HEK293 (cell line): ENCODE measurements around the gene PLCD4.

Experiments
- CTCF ChIA-PET: fragments of 350-600 bp; formaldehyde crosslinking; extraction: SDS; loops from one replicate; lab custom pipeline; 2021; ENCODE audit warnings: antibody characterized with exemption; lab: Yijun Ruan, JAX
- POLR2A ChIA-PET: fragments of 300-600 bp; formaldehyde crosslinking; extraction: SDS; loops from one replicate; lab custom pipeline; 2020; ENCODE audit warnings: antibody characterized with exemption, inconsistent platforms; lab: Yijun Ruan, JAX
- H3K27ac ChIP-seq: fragments of 200-500 bp; sonication (Bioruptor generic); 2 replicates; pipeline ENCODE4 v1.5.1; 2014; ENCODE audit warnings: low read depth, low read length, control low read depth, inconsistent platforms; ENCODE audit errors: extremely low read depth
- H3K36me3 ChIP-seq, 2 experiments: fragments of 200-500 bp in 1 of 2; sonication (Bioruptor generic) in 1 of 2; 1 replicate in 1 of 2; 2 replicates in 1 of 2; pipeline ENCODE4 v1.5.1; 2014 to 2017; ENCODE audit warnings: inconsistent platforms in 2 of 2, low read length in 2 of 2; ENCODE audit not compliant: control insufficient read depth in 2 of 2, insufficient read depth in 1 of 2
- H3K4me1 ChIP-seq: fragments of 200-500 bp; sonication (Bioruptor generic); 2 replicates; pipeline ENCODE4 v1.5.1; 2014; ENCODE audit warnings: mild to moderate bottlenecking, low read length, inconsistent platforms; ENCODE audit not compliant: control insufficient read depth, insufficient read depth
- H3K4me3 ChIP-seq: 2 replicates; pipeline ENCODE4 v1.5.1; 2011; ENCODE audit warnings: low read depth, mild to moderate bottlenecking, control low read depth, low read length, moderate library complexity
- H3K9me3 ChIP-seq: fragments of 200-500 bp; sonication (Bioruptor generic); 2 replicates; pipeline ENCODE4 v1.5.1; 2014; ENCODE audit warnings: low read depth, low read length, inconsistent platforms; ENCODE audit not compliant: control insufficient read depth, insufficient read depth
- GLIS2 ChIP-seq: fragments of 450-650 bp; formaldehyde crosslinking; IDR thresholded peaks from 2 replicates; pipeline ENCODE4 v1.5.1; 2016; ENCODE audit warnings: missing biosample characterization, missing genetic modification characterization
- KLF10 ChIP-seq: fragments of 450-650 bp; IDR thresholded peaks from 2 replicates; pipeline ENCODE4 v1.5.1; 2018; ENCODE audit warnings: missing biosample characterization, mild to moderate bottlenecking, missing genetic modification characterization
- KLF8 ChIP-seq: fragments of 450-650 bp; formaldehyde crosslinking; IDR thresholded peaks from 2 replicates; pipeline ENCODE4 v1.5.1; 2016; ENCODE audit warnings: missing biosample characterization, missing genetic modification characterization
- YY1 ChIP-seq: fragments of 450-650 bp; formaldehyde crosslinking; IDR thresholded peaks from 2 replicates; pipeline ENCODE4 v1.5.1; 2018; ENCODE audit warnings: missing biosample characterization, missing genetic modification characterization
- ZBTB21 ChIP-seq: fragments of 450-650 bp; formaldehyde crosslinking; IDR thresholded peaks from 2 replicates; pipeline ENCODE4 v1.5.1; 2017; ENCODE audit warnings: missing biosample characterization, missing genetic modification characterization
- ZBTB48 ChIP-seq: fragments of 450-650 bp; formaldehyde crosslinking; IDR thresholded peaks from 2 replicates; pipeline ENCODE4 v1.5.1; 2016; ENCODE audit warnings: missing biosample characterization, missing genetic modification characterization
- ZNF311 ChIP-seq: fragments of 450-650 bp; formaldehyde crosslinking; IDR thresholded peaks from 2 replicates; pipeline ENCODE4 v1.5.1; 2017; ENCODE audit warnings: missing biosample characterization, missing genetic modification characterization, borderline replicate concordance
- ZNF426 ChIP-seq: fragments of 450-650 bp; formaldehyde crosslinking; IDR thresholded peaks from 2 replicates; pipeline ENCODE4 v1.5.1; 2017; ENCODE audit warnings: missing biosample characterization, missing genetic modification characterization, mild to moderate bottlenecking, inconsistent platforms, moderate library complexity
- ZNF521 ChIP-seq: fragments of 450-650 bp; formaldehyde crosslinking; IDR thresholded peaks from 2 replicates; pipeline ENCODE4 v1.5.1; 2017; ENCODE audit warnings: missing biosample characterization, mild to moderate bottlenecking, missing genetic modification characterization
- ZNF560 ChIP-seq: fragments of 450-650 bp; formaldehyde crosslinking; IDR thresholded peaks from 2 replicates; pipeline ENCODE4 v1.5.1; 2017; ENCODE audit warnings: missing biosample characterization, missing genetic modification characterization, borderline replicate concordance
- TF ChIP-seq, protein P1 (sequence below): fragments of 450-650 bp; formaldehyde crosslinking; IDR thresholded peaks from 2 replicates; pipeline ENCODE4 v1.5.1; 2017; ENCODE audit warnings: missing biosample characterization, missing genetic modification characterization
- TF ChIP-seq, protein P2 (sequence below): fragments of 450-650 bp; formaldehyde crosslinking; IDR thresholded peaks from 2 replicates; pipeline ENCODE4 v1.5.1; 2016; ENCODE audit warnings: missing biosample characterization, missing genetic modification characterization
- TF ChIP-seq, protein P3 (sequence below): fragments of 450-650 bp; formaldehyde crosslinking; IDR thresholded peaks from 2 replicates; pipeline ENCODE4 v1.5.1; 2016; ENCODE audit warnings: missing biosample characterization, missing genetic modification characterization
- TF ChIP-seq, protein P4 (sequence below): fragments of 450-650 bp; formaldehyde crosslinking; IDR thresholded peaks from 2 replicates; pipeline ENCODE4 v1.5.1; 2017; ENCODE audit warnings: missing biosample characterization, missing genetic modification characterization
- TF ChIP-seq, protein P5 (sequence below): fragments of 450-650 bp; formaldehyde crosslinking; conservative IDR thresholded peaks from 2 replicates; pipeline ENCODE4 v1.5.1; 2016; ENCODE audit warnings: low read depth, missing biosample characterization, missing genetic modification characterization
- TF ChIP-seq, protein P6 (sequence below): fragments of 450-650 bp; formaldehyde crosslinking; IDR thresholded peaks from 2 replicates; pipeline ENCODE4 v1.5.1; 2016; ENCODE audit warnings: missing biosample characterization, missing genetic modification characterization

PLCD4 gene

DNA sequence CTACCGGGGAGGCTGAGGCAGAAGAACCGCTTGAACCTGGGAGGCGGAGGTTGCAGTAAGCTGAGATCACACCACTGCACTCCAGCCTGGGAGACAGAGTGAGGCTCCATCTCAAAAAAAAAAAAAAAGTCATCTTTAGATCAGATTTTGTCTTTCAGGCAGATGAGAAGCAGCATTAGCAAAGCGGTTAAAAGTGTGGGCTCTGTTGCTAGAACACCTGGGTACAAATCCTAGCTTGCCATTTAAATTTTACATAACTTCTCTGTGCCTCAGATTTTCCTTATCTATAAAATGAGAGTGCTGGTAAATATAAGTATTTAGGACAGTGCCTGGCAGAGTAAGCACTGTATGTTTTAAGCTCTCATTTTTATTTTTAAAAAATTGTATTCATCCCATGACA lies 30.8 kb upstream of the PLCD4 start:
- Histone ChIP-seq H3K36me3 (peaks cover 33 to 60% of the 10 kb centered on the region in 2 experiments), H3K4me1 (peaks cover 9% of the 10 kb centered on the region; the same call in 1 of the 2 replicates), H3K4me3 (no peak overlapping the region), H3K9me3 (no peaks in the 10 kb centered on the region), H3K27ac (no peak overlapping the region)
- TF ChIP-seq ZNF560 (tag by site-specific recombination) = no peak
- TF ChIP-seq, protein P1, sequence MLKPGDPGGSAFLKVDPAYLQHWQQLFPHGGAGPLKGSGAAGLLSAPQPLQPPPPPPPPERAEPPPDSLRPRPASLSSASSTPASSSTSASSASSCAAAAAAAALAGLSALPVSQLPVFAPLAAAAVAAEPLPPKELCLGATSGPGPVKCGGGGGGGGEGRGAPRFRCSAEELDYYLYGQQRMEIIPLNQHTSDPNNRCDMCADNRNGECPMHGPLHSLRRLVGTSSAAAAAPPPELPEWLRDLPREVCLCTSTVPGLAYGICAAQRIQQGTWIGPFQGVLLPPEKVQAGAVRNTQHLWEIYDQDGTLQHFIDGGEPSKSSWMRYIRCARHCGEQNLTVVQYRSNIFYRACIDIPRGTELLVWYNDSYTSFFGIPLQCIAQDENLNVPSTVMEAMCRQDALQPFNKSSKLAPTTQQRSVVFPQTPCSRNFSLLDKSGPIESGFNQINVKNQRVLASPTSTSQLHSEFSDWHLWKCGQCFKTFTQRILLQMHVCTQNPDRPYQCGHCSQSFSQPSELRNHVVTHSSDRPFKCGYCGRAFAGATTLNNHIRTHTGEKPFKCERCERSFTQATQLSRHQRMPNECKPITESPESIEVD (tag by site-specific recombination) = no peak
- TF ChIP-seq, protein P2, sequence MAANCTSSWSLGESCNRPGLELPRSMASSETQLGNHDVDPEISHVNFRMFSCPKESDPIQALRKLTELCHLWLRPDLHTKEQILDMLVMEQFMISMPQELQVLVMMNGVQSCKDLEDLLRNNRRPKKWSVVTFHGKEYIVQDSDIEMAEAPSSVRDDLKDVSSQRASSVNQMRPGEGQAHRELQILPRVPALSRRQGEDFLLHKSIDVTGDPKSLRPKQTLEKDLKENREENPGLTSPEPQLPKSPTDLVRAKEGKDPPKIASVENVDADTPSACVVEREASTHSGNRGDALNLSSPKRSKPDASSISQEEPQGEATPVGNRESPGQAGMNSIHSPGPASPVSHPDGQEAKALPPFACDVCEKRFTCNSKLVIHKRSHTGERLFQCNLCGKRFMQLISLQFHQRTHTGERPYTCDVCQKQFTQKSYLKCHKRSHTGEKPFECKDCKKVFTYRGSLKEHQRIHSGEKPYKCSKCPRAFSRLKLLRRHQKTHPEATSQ (tag by site-specific recombination) = no peak
- TF ChIP-seq, protein P3, sequence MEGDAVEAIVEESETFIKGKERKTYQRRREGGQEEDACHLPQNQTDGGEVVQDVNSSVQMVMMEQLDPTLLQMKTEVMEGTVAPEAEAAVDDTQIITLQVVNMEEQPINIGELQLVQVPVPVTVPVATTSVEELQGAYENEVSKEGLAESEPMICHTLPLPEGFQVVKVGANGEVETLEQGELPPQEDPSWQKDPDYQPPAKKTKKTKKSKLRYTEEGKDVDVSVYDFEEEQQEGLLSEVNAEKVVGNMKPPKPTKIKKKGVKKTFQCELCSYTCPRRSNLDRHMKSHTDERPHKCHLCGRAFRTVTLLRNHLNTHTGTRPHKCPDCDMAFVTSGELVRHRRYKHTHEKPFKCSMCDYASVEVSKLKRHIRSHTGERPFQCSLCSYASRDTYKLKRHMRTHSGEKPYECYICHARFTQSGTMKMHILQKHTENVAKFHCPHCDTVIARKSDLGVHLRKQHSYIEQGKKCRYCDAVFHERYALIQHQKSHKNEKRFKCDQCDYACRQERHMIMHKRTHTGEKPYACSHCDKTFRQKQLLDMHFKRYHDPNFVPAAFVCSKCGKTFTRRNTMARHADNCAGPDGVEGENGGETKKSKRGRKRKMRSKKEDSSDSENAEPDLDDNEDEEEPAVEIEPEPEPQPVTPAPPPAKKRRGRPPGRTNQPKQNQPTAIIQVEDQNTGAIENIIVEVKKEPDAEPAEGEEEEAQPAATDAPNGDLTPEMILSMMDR (tag by site-specific recombination) = no peak
- TF ChIP-seq ZNF426 (tag by site-specific recombination) = no peak
- TF ChIP-seq YY1 (tag by site-specific recombination) = no peak
- no peak for TF ChIP-seq ZBTB48
- TF ChIP-seq, protein P4, sequence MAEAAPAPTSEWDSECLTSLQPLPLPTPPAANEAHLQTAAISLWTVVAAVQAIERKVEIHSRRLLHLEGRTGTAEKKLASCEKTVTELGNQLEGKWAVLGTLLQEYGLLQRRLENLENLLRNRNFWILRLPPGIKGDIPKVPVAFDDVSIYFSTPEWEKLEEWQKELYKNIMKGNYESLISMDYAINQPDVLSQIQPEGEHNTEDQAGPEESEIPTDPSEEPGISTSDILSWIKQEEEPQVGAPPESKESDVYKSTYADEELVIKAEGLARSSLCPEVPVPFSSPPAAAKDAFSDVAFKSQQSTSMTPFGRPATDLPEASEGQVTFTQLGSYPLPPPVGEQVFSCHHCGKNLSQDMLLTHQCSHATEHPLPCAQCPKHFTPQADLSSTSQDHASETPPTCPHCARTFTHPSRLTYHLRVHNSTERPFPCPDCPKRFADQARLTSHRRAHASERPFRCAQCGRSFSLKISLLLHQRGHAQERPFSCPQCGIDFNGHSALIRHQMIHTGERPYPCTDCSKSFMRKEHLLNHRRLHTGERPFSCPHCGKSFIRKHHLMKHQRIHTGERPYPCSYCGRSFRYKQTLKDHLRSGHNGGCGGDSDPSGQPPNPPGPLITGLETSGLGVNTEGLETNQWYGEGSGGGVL (tag by site-specific recombination) = no peak
- TF ChIP-seq ZBTB21 (tag by site-specific recombination) = no peak
- TF ChIP-seq KLF10 (tag by site-specific recombination) = no peak
- TF ChIP-seq KLF8 (tag by site-specific recombination) = no peak
- TF ChIP-seq, protein P5, sequence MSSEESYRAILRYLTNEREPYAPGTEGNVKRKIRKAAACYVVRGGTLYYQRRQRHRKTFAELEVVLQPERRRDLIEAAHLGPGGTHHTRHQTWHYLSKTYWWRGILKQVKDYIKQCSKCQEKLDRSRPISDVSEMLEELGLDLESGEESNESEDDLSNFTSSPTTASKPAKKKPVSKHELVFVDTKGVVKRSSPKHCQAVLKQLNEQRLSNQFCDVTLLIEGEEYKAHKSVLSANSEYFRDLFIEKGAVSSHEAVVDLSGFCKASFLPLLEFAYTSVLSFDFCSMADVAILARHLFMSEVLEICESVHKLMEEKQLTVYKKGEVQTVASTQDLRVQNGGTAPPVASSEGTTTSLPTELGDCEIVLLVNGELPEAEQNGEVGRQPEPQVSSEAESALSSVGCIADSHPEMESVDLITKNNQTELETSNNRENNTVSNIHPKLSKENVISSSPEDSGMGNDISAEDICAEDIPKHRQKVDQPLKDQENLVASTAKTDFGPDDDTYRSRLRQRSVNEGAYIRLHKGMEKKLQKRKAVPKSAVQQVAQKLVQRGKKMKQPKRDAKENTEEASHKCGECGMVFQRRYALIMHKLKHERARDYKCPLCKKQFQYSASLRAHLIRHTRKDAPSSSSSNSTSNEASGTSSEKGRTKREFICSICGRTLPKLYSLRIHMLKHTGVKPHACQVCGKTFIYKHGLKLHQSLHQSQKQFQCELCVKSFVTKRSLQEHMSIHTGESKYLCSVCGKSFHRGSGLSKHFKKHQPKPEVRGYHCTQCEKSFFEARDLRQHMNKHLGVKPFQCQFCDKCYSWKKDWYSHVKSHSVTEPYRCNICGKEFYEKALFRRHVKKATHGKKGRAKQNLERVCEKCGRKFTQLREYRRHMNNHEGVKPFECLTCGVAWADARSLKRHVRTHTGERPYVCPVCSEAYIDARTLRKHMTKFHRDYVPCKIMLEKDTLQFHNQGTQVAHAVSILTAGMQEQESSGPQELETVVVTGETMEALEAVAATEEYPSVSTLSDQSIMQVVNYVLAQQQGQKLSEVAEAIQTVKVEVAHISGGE (tag by site-specific recombination) = no peak
- TF ChIP-seq GLIS2 (tag by site-specific recombination) = no peak
- TF ChIP-seq, protein P6, sequence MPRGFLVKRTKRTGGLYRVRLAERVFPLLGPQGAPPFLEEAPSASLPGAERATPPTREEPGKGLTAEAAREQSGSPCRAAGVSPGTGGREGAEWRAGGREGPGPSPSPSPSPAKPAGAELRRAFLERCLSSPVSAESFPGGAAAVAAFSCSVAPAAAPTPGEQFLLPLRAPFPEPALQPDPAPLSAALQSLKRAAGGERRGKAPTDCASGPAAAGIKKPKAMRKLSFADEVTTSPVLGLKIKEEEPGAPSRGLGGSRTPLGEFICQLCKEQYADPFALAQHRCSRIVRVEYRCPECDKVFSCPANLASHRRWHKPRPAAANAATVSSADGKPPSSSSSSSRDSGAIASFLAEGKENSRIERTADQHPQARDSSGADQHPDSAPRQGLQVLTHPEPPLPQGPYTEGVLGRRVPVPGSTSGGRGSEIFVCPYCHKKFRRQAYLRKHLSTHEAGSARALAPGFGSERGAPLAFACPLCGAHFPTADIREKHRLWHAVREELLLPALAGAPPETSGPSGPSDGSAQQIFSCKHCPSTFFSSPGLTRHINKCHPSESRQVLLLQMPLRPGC (tag by site-specific recombination) = no peak
- no peak for TF ChIP-seq ZNF521
- no peak for TF ChIP-seq ZNF311 (tag by site-specific recombination)
- POLR2A ChIA-PET = interaction anchor here (0.6 to 0.7 kb wide), 3 partner anchors 11 to 334 kb away, joined by 3 to 4 read pairs (median 3); no protein-coding TSS in a partner anchor
- CTCF ChIA-PET = interaction anchor here (0.6 kb wide), 4 partner anchors 25 to 137 kb away, joined by 3 to 4 read pairs (median 3); no protein-coding TSS in a partner anchor
